Activated T-cell treated with anti-CD3 and anti-CD28 coated beads, Interleukin-2, amount 50 U/mL, for 4 hours (primary cell): ENCODE data around the gene HLA-DPA1. TPM values are rescaled to one million over a fixed set of nuclear protein-coding genes. Genes with fewer than 3 reads are reported as not detected.
"Not testable (repeated sequence)": the region's sequence is repeated elsewhere in the genome, so short reads cannot be mapped to it uniquely, and the experiment has no call there.

Source experiments
- ATAC-seq, 2 donors: fragments of 200-7000 bp; cut with Tn5 transposase; one replicate each; pipeline ENCODE4 v1.10.0; 2021
- DNase-seq: peaks from one replicate; pipeline ENCODE4 v3.0.0-alpha.2; 2020
- H3K27me3 Mint-ChIP-seq: one replicate; pipeline ENCODE4 v1.8.0; 2021; ENCODE audit warnings: low read depth, mixed read lengths
- H3K36me3 Mint-ChIP-seq: one replicate; pipeline ENCODE4 v1.8.0; 2022; ENCODE audit warnings: mixed read lengths; ENCODE audit not compliant: insufficient read depth
- H3K4me1 Mint-ChIP-seq: one replicate; pipeline ENCODE4 v1.8.0; 2021; ENCODE audit warnings: low read depth, mixed read lengths
- H3K4me3 Mint-ChIP-seq: one replicate; pipeline ENCODE4 v1.8.0; 2021; ENCODE audit warnings: mild to moderate bottlenecking, moderate library complexity, mixed read lengths
- H3K9me3 Mint-ChIP-seq: one replicate; pipeline ENCODE4 v1.8.0; 2021; ENCODE audit warnings: mixed read lengths
- total RNA-seq, 3 donors: library from RNA; stranded (reverse); gene quantifications; one replicate each; pipeline ENCODE4 v1.2.1, GENCODE V29; 2021

The HLA-DPA1 gene
- total RNA-seq, 3 donors from 2014 or later = 18.0 to 31.5 (median 19.8) TPM

DNA sequence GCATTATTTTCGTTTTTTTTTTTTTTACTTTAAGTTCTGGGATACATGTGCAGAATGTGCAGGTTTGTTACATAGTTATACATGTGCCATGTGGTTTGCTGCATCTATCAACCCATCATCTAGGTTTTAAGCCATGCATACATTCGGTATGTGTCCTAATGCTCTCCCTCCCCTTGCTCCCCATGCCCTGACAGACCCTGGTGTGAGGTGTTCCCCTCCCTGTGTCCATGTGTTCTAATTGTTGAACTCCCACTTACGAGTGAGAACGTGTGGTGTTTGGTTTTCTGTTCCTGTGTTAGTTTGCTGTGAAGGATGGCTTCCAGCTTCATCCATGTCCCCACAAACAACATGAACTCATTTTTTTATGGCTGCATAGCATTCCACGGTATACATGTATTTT is 10.0 kb downstream of the HLA-DPA1 start:
- H3K4me3 Mint-ChIP-seq, H3K9me3 Mint-ChIP-seq, H3K4me1 Mint-ChIP-seq, DNase-seq, ATAC-seq, H3K27me3 Mint-ChIP-seq: not testable (repeated sequence)
- peaks cover 14% of the 10 kb centered on the region for H3K36me3 Mint-ChIP-seq

DNA sequence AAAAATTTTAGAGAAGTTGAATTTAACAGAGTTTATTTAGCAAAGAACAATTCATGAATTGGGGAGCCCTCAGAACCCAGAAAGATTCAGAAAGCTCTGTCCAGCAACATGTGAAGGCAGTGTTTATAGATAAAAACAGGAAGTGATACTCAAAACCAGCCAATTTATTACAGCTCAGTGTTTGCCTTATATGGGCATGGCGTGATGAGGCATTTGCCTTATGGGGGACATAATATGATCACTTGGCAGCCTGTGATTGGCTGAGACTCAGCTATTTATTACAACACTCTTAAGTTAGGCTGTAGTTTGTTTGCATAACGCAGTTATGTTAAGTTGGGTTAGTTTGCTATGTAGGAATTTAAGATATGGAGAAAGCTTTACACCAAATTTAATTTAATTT is 11.5 kb downstream of the HLA-DPA1 start:
- ATAC-seq (no peak), DNase-seq (no peak)
- Mint-ChIP-seq H3K27me3 (peaks cover 8% of the 10 kb centered on the region), H3K4me1 (peaks cover 6% of the 10 kb centered on the region), H3K4me3 (no peak overlapping the region), H3K36me3 (peaks cover 6% of the 10 kb centered on the region), H3K9me3 (no peaks in the 10 kb centered on the region)

DNA sequence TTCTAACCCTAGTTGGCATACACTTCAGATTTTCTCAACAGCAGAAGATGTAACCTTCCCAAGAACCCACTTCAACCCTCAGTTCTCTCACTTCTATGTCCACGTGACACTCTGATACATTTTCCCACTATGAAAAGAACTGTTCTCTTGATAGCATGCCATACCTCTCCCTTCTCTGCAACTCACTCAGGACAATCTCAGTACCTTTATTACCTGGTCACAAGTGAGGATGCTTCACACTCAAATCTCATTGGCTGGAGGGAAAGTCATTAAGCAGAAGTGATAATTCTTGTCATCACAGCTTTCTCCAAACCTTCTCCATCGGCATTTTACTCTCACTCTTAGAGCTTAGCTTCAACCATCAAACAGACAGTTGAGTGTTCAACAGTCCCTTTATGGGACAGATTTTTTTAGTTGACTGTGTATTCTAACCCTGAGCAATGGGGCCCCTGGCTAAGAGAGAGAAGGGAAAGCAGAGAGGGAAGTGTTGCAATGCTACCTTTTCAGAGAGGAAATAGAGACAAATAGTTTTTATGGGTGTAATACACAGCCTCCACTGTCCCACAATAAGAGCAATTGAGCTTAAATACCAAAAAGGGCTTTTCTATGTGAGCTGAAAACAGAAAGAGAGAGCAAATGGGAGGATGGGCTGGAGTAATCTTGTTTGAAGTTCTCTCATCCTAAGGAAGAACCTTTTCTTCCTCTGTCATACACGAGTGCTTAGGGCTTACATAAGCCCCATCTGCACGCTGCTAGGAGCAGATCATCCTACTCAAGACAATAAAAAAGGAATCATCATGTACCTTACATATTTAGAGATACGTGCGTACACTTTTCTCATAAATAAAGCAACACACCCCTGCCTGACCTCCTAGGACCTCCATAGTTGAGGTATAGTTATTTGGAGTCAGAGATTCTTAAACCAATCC is 16.0 kb downstream of the HLA-DPA1 start:
- Mint-ChIP-seq H3K4me3 (no peak overlapping the region), H3K27me3 (peaks cover 7% of the 10 kb centered on the region), H3K4me1 (peaks cover 6% of the 10 kb centered on the region), H3K9me3 (no peaks in the 10 kb centered on the region), H3K36me3 (no peaks in the 10 kb centered on the region)
- DNase-seq (no peak), ATAC-seq (no peak)

DNA sequence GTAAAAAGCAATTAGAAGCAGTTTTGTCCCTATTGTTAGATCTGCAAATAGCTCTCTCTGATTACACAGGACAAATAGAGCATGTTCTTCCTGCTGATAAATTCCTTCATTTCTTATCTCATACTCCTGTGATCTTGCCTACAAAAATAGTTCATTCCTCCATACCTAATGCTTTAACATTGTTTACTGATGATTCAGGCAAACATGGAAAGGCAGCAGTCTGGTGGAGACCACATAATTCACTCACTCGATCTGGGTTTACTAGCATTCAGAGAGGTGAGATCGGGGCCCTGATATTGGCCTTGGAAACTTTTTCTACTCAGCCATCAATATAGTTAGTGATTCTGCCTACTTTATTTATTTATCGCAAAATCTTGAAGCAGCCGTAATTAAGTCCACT is 20.2 kb downstream of the HLA-DPA1 start:
- Mint-ChIP-seq H3K4me3 (no peak overlapping the region), H3K27me3 (peaks cover 21% of the 10 kb centered on the region), H3K36me3 (no peaks in the 10 kb centered on the region), H3K9me3 (no peaks in the 10 kb centered on the region), H3K4me1 (peaks cover 6% of the 10 kb centered on the region)
- ATAC-seq = no peak
- no peak for DNase-seq

DNA sequence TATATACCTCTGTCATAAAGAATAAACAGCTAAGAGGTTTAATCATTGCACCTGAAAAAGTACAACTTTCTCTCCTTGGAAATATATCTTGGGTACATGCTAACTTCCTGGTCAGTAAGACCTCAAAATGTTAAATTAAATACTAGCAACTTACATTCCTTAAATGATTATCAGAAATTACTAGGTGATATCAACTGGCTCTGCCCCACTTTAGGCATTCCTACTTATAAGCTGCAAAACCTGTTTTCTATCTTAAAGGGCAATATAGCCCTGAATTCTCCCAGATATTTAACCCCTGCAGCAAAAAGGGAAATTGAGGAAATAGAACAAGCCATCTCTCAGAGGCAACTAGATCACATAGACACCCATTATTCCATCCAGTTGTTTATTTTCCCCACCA is 20.8 kb downstream of the HLA-DPA1 start:
- Mint-ChIP-seq H3K4me1 (peaks cover 4% of the 10 kb centered on the region), H3K4me3 (no peak overlapping the region), H3K27me3 (peaks cover 26% of the 10 kb centered on the region), H3K9me3 (no peaks in the 10 kb centered on the region), H3K36me3 (no peaks in the 10 kb centered on the region)
- no peak for ATAC-seq
- DNase-seq = no peak

DNA sequence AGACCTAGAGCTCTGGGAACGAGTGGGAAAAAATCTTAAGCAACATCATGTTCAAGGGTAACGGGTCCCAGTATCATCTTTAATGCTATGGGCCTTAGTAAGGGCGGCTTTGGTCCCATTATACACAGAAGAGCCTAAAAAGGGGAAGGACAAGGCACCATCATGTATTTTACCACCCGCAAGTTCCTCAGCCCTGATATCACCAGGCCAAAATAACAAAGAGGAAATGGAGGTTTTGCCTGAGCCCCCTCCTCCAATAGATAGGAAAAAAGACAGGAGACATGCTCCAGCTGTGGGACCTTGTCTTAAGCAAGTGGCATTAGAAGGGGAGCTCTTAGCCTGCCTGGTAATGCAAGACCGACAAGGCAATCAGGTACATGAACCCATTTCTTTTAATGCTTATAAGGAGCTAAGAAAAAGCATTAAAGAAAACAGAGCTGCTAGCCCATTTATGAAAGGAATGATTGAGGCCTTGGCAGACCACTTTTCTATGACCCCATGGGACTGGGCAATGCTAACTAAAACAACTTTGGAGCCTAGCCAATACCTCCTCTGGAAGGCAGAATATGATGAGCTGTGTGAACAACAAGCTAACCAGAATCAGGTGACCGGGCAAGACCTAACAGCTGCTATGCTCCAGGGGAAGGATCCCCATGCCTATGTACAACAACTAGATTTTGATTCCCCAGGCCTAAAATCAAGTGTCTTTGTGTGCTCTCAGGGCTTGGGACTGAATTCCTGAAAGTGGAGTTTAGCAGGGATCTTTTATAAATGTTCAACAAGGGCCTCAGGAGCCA is 23.2 kb downstream of the HLA-DPA1 start:
- Mint-ChIP-seq H3K27me3 (peaks cover 42% of the 10 kb centered on the region), H3K4me1 (no peaks in the 10 kb centered on the region), H3K4me3 (no peak overlapping the region), H3K36me3 (no peaks in the 10 kb centered on the region), H3K9me3 (no peaks in the 10 kb centered on the region)
- no peak for DNase-seq
- no peak for ATAC-seq

DNA sequence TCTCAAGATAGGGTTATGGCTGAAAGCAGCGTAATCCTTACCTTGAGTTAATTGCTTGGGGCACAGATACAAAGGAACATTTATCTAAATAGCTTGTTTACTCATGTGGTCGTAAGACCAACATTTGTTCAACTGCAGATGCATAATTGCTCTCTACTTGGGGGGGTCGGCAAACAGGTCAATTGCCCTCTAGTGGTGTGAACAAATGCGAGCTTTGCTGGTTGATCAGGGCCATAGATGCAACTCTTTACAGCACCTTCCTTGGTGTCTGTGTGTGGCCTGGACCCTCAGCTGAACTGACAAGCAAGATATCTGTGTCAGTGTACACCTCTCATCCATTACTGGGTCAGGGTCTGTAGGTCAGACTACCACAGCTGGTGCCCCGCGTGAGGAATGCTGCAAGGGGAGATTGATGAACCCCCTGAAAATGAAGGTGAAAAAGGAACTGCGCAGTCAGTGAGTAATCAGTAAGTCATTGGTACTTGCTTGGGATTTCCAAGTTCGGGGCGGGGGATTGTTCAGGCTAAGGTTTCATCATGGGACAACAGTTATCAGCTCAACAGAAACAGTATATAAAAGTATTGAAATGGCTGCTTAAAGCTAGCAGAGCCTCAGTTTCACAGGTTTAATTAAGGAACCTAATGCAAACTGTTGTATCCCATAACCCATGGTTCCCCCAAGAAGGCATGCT is 24.0 kb downstream of the HLA-DPA1 start:
- Mint-ChIP-seq H3K27me3 (peaks cover 40% of the 10 kb centered on the region), H3K4me3 (no peak overlapping the region), H3K36me3 (no peaks in the 10 kb centered on the region), H3K9me3 (no peaks in the 10 kb centered on the region), H3K4me1 (no peaks in the 10 kb centered on the region)
- ATAC-seq = no peak
- DNase-seq = no peak

DNA sequence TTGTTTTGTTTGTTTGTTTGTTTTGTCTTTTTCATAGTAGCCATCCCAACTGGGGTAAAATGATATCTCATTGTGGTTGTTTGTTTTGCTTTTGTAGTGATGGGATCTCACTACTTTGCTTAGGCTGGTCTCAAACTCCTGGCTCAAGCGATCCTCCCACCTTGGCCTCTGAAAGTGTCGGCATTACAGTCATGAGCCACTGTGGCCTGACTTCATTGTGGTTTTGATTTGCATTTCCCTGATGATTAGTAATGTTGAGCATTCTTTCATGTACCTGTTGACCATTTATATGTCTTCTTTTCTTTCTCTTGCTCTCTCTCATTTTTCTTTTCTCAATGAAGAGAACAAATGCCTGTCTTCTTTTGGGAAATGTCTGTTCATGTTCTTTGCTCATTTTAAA is 33.3 kb downstream of the HLA-DPA1 start:
- H3K4me1 Mint-ChIP-seq = no peaks in the 10 kb centered on the region
- no peak overlapping the region for H3K4me3 Mint-ChIP-seq
- no peaks in the 10 kb centered on the region for H3K36me3 Mint-ChIP-seq
- peaks cover 15% of the 10 kb centered on the region for H3K27me3 Mint-ChIP-seq
- ATAC-seq (no peak), DNase-seq (no peak)
- peaks cover 16% of the 10 kb centered on the region for H3K9me3 Mint-ChIP-seq

DNA sequence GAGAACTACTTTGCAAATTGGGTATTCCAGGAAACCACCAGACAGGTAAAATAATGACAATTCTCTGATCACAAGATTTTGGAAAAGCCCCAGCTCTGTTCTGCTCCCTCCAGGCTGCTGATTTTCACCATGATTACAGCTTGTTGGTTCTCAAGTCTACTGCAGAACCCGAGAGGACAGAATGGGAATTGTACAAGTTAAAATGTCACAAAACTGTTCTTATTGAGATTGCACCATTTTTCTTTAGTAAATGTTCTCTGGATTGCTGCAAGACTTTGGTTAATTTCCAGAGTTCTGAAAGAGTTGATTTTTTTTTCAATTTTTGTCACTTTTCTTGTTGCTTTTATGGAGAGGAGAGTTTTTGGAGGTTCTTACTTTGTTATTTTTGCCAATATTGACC is 36.9 kb downstream of the HLA-DPA1 start:
- Mint-ChIP-seq H3K36me3 (no peaks in the 10 kb centered on the region), H3K9me3 (peaks cover 19% of the 10 kb centered on the region), H3K4me3 (no peak overlapping the region), H3K27me3 (peaks cover 15% of the 10 kb centered on the region), H3K4me1 (no peaks in the 10 kb centered on the region)
- DNase-seq = no peak
- no peak for ATAC-seq

DNA sequence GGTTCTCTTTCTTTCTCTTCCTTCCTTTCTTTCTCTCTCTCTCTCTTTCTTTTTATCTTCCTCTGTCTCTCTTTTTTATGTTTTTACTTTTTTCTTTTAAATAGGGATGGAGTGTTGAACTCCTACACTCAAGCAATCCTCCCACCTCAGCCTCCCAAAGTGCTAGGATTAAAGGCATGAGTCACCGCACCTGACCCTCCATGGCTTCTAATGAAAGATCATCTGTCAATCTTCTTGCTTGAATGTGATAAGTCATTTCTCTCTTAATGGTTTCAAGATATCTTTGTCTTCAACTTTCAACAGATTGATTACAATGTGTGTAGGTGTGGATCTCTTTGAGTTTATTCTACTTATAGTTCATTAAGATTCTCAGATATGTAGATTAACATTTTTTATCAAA is 38.9 kb downstream of the HLA-DPA1 start:
- H3K36me3 Mint-ChIP-seq = no peaks in the 10 kb centered on the region
- ATAC-seq (no peak), DNase-seq (no peak)
- peaks cover 15% of the 10 kb centered on the region for H3K27me3 Mint-ChIP-seq
- no peak overlapping the region for H3K4me3 Mint-ChIP-seq
- H3K4me1 Mint-ChIP-seq = peaks cover 4% of the 10 kb centered on the region
- peaks cover 19% of the 10 kb centered on the region for H3K9me3 Mint-ChIP-seq

DNA sequence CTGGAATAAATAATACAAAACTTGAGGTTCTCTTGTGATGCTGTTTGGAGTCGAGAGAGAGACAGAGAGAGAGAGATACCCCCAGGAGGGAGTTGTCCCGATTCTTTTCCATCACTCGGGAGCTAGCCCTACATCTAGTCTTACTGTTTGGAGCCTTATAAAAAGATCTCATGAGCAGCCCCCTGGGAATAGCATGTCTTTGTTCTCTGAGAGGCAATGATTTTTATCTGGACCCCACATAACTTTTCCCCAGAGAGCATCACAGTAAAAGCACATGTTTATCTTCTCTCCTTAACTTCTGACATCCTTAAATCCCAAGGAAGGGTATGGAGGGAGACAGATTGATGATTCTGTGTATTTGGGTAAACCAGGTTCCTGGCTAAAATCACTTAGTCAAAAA is 43.2 kb downstream of the HLA-DPA1 start:
- Mint-ChIP-seq H3K36me3 (no peaks in the 10 kb centered on the region), H3K9me3 (peaks cover 8% of the 10 kb centered on the region), H3K4me3 (no peak overlapping the region), H3K27me3 (peaks cover 10% of the 10 kb centered on the region), H3K4me1 (peaks cover 16% of the 10 kb centered on the region)
- no peak for DNase-seq
- no peak for ATAC-seq

DNA sequence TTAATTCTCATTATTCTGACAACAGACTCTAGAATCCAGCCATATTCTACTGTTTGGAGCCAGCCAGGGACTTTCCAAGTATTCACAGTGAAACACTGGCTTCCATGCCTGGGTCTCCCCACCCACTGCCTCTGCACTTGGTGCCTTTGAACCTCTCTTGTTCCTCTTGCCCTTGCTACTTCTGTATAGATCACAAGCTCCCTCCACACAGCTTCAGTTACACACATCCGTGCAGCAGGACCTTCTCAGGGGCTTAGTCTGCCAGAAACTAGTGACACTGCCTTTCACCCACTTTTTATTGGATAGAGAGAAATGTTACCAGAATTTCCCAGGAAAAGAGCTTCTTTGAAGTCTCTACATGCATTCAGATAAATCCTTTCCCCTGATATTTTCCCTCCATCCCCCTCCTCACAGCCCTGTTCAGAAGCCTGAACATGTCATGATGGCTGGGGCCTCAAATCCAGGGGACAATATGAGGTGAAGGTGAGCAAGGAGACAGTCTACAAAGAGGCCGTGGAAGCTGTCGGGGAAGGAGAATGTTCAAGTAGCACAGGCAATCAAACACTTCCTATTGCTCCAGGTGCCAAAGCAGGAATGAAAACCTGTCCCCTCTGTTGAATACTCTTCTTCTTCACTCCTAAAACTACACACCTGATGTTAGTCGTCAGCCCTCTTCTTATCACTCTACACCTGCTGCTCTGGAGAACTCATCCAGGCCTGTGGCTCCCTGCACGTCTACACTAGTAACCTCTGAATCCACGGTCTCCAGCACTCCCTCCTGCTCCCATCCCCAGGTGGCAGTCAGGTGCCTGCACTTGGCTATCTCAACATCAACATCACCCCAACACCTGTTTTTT is 43.9 kb downstream of the HLA-DPA1 start:
- DNase-seq (no peak), ATAC-seq (peak; percentile 56 to 81)
- Mint-ChIP-seq H3K4me1 (peaks cover 16% of the 10 kb centered on the region), H3K36me3 (no peaks in the 10 kb centered on the region), H3K4me3 (no peak overlapping the region), H3K27me3 (peaks cover 9% of the 10 kb centered on the region), H3K9me3 (peaks cover 3% of the 10 kb centered on the region)

DNA sequence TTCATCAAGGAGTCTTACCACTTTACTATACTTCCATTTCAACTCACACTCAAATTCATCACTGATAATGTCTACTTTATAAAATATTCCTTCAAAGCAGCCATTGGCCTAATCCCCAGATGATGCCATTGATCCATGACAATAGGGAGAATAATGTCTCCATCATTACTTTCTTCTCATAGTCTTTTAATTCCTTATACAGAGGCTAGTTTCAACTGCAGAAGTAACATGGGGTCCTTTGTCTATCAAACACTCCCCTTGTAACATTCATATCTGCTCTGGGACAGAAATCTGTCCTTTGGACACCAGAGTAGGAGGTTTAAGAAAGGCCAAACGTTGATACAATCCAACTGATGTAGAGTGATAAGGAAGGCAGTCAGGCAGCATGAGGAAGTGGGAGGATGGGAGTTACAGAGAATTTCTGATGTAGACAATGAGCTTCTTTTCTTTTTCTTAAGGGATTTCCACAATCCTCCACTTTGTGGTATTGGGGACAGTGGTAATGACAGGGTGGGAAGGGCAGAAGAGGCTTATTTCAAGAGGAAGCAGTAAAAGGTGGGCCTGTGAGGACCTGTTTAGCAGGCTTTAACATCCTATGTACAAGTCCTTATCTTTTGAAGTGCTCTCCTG is 45.1 kb downstream of the HLA-DPA1 start:
- Mint-ChIP-seq H3K36me3 (no peaks in the 10 kb centered on the region), H3K9me3 (no peaks in the 10 kb centered on the region), H3K4me1 (peaks cover 16% of the 10 kb centered on the region), H3K27me3 (peaks cover 7% of the 10 kb centered on the region), H3K4me3 (no peak overlapping the region)
- DNase-seq = no peak
- ATAC-seq = no peak
